Neutrophil (primary cell): ENCODE results near the gene NKTR.

Experiments used
- H3K27ac ChIP-seq: fragments of 200-600 bp; sonication (generic); 2 replicates; pipeline ENCODE4 v1.5.1; 2016; ENCODE audit warnings: mild to moderate bottlenecking, moderate library complexity
- H3K27me3 ChIP-seq: fragments of 200-600 bp; sonication (generic); 2 replicates; pipeline ENCODE4 v1.6.0; 2016; ENCODE audit warnings: mild to moderate bottlenecking
- H3K36me3 ChIP-seq: fragments of 200-600 bp; sonication (generic); 2 replicates; pipeline ENCODE4 v1.5.1; 2017
- H3K4me1 ChIP-seq, 2 experiments: fragments of 200-600 bp in 1 of 2; sonication (generic) in 1 of 2; 1 replicate in 1 of 2; 2 replicates in 1 of 2; pipeline versions ENCODE4 v1.5.1 to v1.6.1; 2013 to 2016; ENCODE audit warnings: low read depth in 1 of 2, low read length in 1 of 2, mild to moderate bottlenecking in 1 of 2, moderate library complexity in 1 of 2; ENCODE audit not compliant: control insufficient read depth in 1 of 2, insufficient read depth in 1 of 2
- H3K4me3 ChIP-seq, 2 experiments: fragments of 200-600 bp in 1 of 2; sonication (generic) in 1 of 2; 1 replicate in 1 of 2; 2 replicates in 1 of 2; pipeline ENCODE4 v1.5.1; 2013 to 2016; ENCODE audit warnings: low read depth in 1 of 2, low read length in 1 of 2, mild to moderate bottlenecking in 1 of 2, moderate library complexity in 1 of 2
- H3K9me3 ChIP-seq: fragments of 200-600 bp; sonication (generic); 2 replicates; pipeline ENCODE4 v1.5.1; 2016
- CTCF ChIP-seq: fragments of 200-600 bp; sonication (generic); IDR thresholded peaks from 2 replicates; pipeline ENCODE4 v1.5.1; 2016; ENCODE audit warnings: antibody characterized with exemption

Gene NKTR

GRCh38 chr3:42682301-42683070, 82.0 kb downstream of the NKTR start:
- Histone ChIP-seq H3K4me1 (peaks cover 0 to 5% of the 10 kb centered on the region in 2 experiments), H3K27ac (no peak overlapping the region)
- TF ChIP-seq CTCF, result no peak

GRCh38 chr3:42683875-42684598, 83.6 kb downstream of the NKTR start:
- H3K4me3 ChIP-seq, result no peak overlapping the region
- no peak overlapping the region for H3K27ac ChIP-seq
- no peaks in the 10 kb centered on the region for H3K9me3 ChIP-seq
- H3K36me3 ChIP-seq, result no peaks in the 10 kb centered on the region
- peaks cover 79% of the 10 kb centered on the region for H3K27me3 ChIP-seq
- no peak for TF ChIP-seq CTCF
- peaks cover 0 to 5% of the 10 kb centered on the region in 2 experiments for H3K4me1 ChIP-seq

More at GRCh38 chr3:42682301-42683070, 82.0 kb downstream of the NKTR start:
- H3K4me3 ChIP-seq, result no peak overlapping the region
- peaks cover 67% of the 10 kb centered on the region for H3K27me3 ChIP-seq
- H3K36me3 ChIP-seq, result no peaks in the 10 kb centered on the region
- no peaks in the 10 kb centered on the region for H3K9me3 ChIP-seq

- Histone ChIP-seq H3K36me3 (no peaks in the 10 kb centered on the region), H3K4me1 (peaks cover 0 to 5% of the 10 kb centered on the region in 2 experiments), H3K27me3 (peaks cover 86% of the 10 kb centered on the region), H3K9me3 (no peaks in the 10 kb centered on the region), H3K27ac (no peak overlapping the region), H3K4me3 (no peak overlapping the region)
- no peak for TF ChIP-seq CTCF
Measured at GRCh38 chr3:42684632-42685362, 84.3 kb downstream of the NKTR start.

GRCh38 chr3:42685363-42685881, 84.9 kb downstream of the NKTR start, which contains the start of gene KLHL40:
KLHL40 (plus strand) TSS chr3:42685537; CDS start chr3:42685619, 82 bp downstream.
- Histone ChIP-seq H3K27ac (no peak within 1 kb of the TSS), H3K9me3 (no peaks in the 10 kb centered on the region), H3K4me1 (peaks cover 0 to 5% of the 10 kb centered on the region in 2 experiments), H3K36me3 (no peaks in the 10 kb centered on the region), H3K4me3 (no peak within 1 kb of the TSS), H3K27me3 (peaks cover 89% of the 10 kb centered on the region)
- TF ChIP-seq CTCF, result no peak
